H9 (cell line): ENCODE data around the gene CABCOCO1. TPM values are rescaled to one million over a fixed set of nuclear protein-coding genes. Genes with fewer than 3 reads are reported as not detected.

Experiments used
- DNase-seq: peaks from one replicate; pipeline ENCODE4 v3.0.0-alpha.2; 2017
- H2AFZ ChIP-seq: one replicate; pipeline ENCODE4 v1.6.1; 2013; ENCODE audit warnings: mild to moderate bottlenecking, low read length, control low read depth, moderate library complexity
- H2AK5ac ChIP-seq: 2 replicates; pipeline ENCODE4 v1.6.1; 2013; ENCODE audit warnings: low read length, control low read depth, mixed read lengths; ENCODE audit not compliant: insufficient read length
- H2BK120ac ChIP-seq: one replicate; pipeline ENCODE4 v1.6.1; 2013; ENCODE audit warnings: low read depth, mild to moderate bottlenecking, low read length, control low read depth, inconsistent platforms; ENCODE audit not compliant: poor library complexity, severe bottlenecking
- H2BK12ac ChIP-seq: 2 replicates; pipeline ENCODE4 v1.6.1; 2013; ENCODE audit warnings: low read length, control low read depth, mixed read lengths, low read depth; ENCODE audit not compliant: insufficient read length
- H2BK15ac ChIP-seq: 2 replicates; pipeline ENCODE4 v1.6.1; 2013; ENCODE audit warnings: low read depth, low read length, control low read depth
- H2BK20ac ChIP-seq: one replicate; pipeline ENCODE4 v1.6.1; 2013; ENCODE audit warnings: low read depth, mild to moderate bottlenecking, low read length, control low read depth, inconsistent platforms; ENCODE audit not compliant: poor library complexity, severe bottlenecking
- H2BK5ac ChIP-seq: 2 replicates; pipeline ENCODE4 v1.6.1; 2013; ENCODE audit warnings: low read length, control low read depth, mixed read lengths; ENCODE audit not compliant: insufficient read length
- H3K14ac ChIP-seq: 2 replicates; pipeline ENCODE4 v1.6.1; 2013; ENCODE audit warnings: low read length, control low read depth; ENCODE audit not compliant: insufficient read depth
- H3K18ac ChIP-seq: 2 replicates; pipeline ENCODE4 v1.6.1; 2013; ENCODE audit warnings: low read depth, mild to moderate bottlenecking, mixed read lengths, low read length, control low read depth; ENCODE audit not compliant: insufficient read length
- H3K23ac ChIP-seq: 2 replicates; pipeline ENCODE4 v1.6.1; 2013; ENCODE audit warnings: low read length, control low read depth, mixed read lengths, low read depth; ENCODE audit not compliant: insufficient read length
- H3K23me2 ChIP-seq: 2 replicates; pipeline ENCODE4 v1.6.1; 2013; ENCODE audit warnings: low read depth, mild to moderate bottlenecking, mixed read lengths, low read length, control low read depth; ENCODE audit not compliant: insufficient read length, poor library complexity, severe bottlenecking
- H3K27ac ChIP-seq: 2 replicates; pipeline ENCODE4 v1.5.1; 2013; ENCODE audit warnings: low read length, control low read depth, mixed read lengths, low read depth; ENCODE audit not compliant: insufficient read length
- H3K27me3 ChIP-seq: 2 replicates; pipeline ENCODE4 v1.6.1; 2013; ENCODE audit warnings: low read length, control low read depth, inconsistent platforms; ENCODE audit not compliant: insufficient read depth
- H3K4ac ChIP-seq: 2 replicates; pipeline ENCODE4 v1.6.1; 2013; ENCODE audit warnings: low read depth, mild to moderate bottlenecking, control low read depth, inconsistent platforms, low read length, moderate library complexity
- H3K4me1 ChIP-seq: 2 replicates; pipeline ENCODE4 v1.6.1; 2013; ENCODE audit warnings: low read length, control low read depth, inconsistent platforms; ENCODE audit not compliant: insufficient read depth
- H3K4me2 ChIP-seq: 2 replicates; pipeline ENCODE4 v1.6.1; 2013; ENCODE audit warnings: low read length, control low read depth, mixed read lengths; ENCODE audit not compliant: insufficient read length, insufficient read depth
- H3K56ac ChIP-seq: 2 replicates; pipeline ENCODE4 v1.6.1; 2013; ENCODE audit warnings: low read depth, mild to moderate bottlenecking, mixed read lengths, low read length, control low read depth; ENCODE audit not compliant: insufficient read length
- H3K79me1 ChIP-seq: 2 replicates; pipeline ENCODE4 v1.6.1; 2013; ENCODE audit warnings: low read depth, mild to moderate bottlenecking, moderate library complexity, low read length, control low read depth, inconsistent platforms; ENCODE audit not compliant: insufficient read depth, poor library complexity, severe bottlenecking
- H3K79me2 ChIP-seq: 2 replicates; pipeline ENCODE4 v1.6.1; 2013; ENCODE audit warnings: low read length, control low read depth, inconsistent platforms; ENCODE audit not compliant: insufficient read depth
- H3K9ac ChIP-seq: 2 replicates; pipeline ENCODE4 v1.6.1; 2013; ENCODE audit warnings: low read length, control low read depth, mixed read lengths; ENCODE audit not compliant: insufficient read length; ENCODE audit errors: extremely low read depth
- H3K9me3 ChIP-seq: one replicate; pipeline ENCODE4 v1.6.1; 2013; ENCODE audit warnings: low read depth, low read length, inconsistent platforms; ENCODE audit not compliant: control insufficient read depth
- H3T11ph ChIP-seq: one replicate; pipeline ENCODE4 v1.6.1; 2013; ENCODE audit warnings: mild to moderate bottlenecking, low read length, control low read depth, inconsistent platforms
- H4K20me1 ChIP-seq: one replicate; pipeline ENCODE4 v1.6.1; 2013; ENCODE audit not compliant: control insufficient read depth, insufficient read length, insufficient read depth
- H4K5ac ChIP-seq: 2 replicates; pipeline ENCODE4 v1.6.1; 2013; ENCODE audit warnings: low read depth, mild to moderate bottlenecking, mixed read lengths, low read length, control low read depth; ENCODE audit not compliant: insufficient read length
- H4K8ac ChIP-seq: replicated peaks from 2 replicates; pipeline ENCODE4 v1.6.1; 2013; ENCODE audit warnings: low read length, control low read depth, mixed read lengths, low read depth; ENCODE audit not compliant: insufficient read length
- H4K91ac ChIP-seq: 2 replicates; pipeline ENCODE4 v1.6.1; 2013; ENCODE audit warnings: low read depth, mild to moderate bottlenecking, moderate library complexity, mixed read lengths, low read length, control low read depth; ENCODE audit not compliant: insufficient read length
- H3K27ac Mint-ChIP-seq, 3 experiments: 2 replicates in 2 of 3; 3 replicates in 1 of 3; pipeline ENCODE4 v1.8.0; 2020 to 2021; ENCODE audit warnings: mixed read lengths in 3 of 3, mild to moderate bottlenecking in 1 of 3, moderate library complexity in 1 of 3
- H3K27me3 Mint-ChIP-seq: 2 replicates; pipeline ENCODE4 v1.8.0; 2021; ENCODE audit warnings: low read depth, mild to moderate bottlenecking, moderate library complexity, mixed read lengths
- H3K36me3 Mint-ChIP-seq, 3 experiments: 2 replicates in 2 of 3; 3 replicates in 1 of 3; pipeline ENCODE4 v1.8.0; 2020 to 2021; ENCODE audit warnings: low read depth in 3 of 3, mixed read lengths in 3 of 3; ENCODE audit not compliant: insufficient read depth in 1 of 3
- H3K4me1 Mint-ChIP-seq, 2 experiments: 2 replicates each; pipeline ENCODE4 v1.8.0; 2020; ENCODE audit warnings: mixed read lengths in 2 of 2
- H3K4me3 Mint-ChIP-seq, 2 experiments: 2 replicates in 1 of 2; 3 replicates in 1 of 2; pipeline ENCODE4 v1.8.0; 2020 to 2021; ENCODE audit warnings: mild to moderate bottlenecking in 2 of 2, mixed read lengths in 2 of 2, moderate library complexity in 1 of 2
- H3K9me3 Mint-ChIP-seq, 2 experiments: 2 replicates in 1 of 2; 3 replicates in 1 of 2; pipeline ENCODE4 v1.8.0; 2020; ENCODE audit warnings: mild to moderate bottlenecking in 2 of 2, mixed read lengths in 2 of 2, moderate library complexity in 1 of 2
- CTCF ChIP-seq: fragments of 200-600 bp; sonication (generic); conservative IDR thresholded peaks from 3 replicates; pipeline ENCODE4 v1.8.0; 2021; ENCODE audit warnings: antibody characterized with exemption, mild to moderate bottlenecking
- WGBS: extraction: QIAGEN DNeasy Blood & Tissue Kit; methylation state at CpG from one replicate; pipeline ENCODE4 v1.1.7; 2013; ENCODE audit warnings: missing lambda C conversion rate, low lambda C conversion rate, mixed read lengths; ENCODE audit not compliant: insufficient read length; ENCODE audit errors: extremely low coverage; 5-methylcytosine and 5-hydroxymethylcytosine counted together
- total RNA-seq: library from RNA; stranded (reverse); gene quantifications from 2 replicates; pipeline ENCODE4 v1.2.1, GENCODE V29; 2021

The CABCOCO1 gene
- total RNA-seq, 1 experiment from 2014 or later = not detected

- H3T11ph ChIP-seq = no peak overlapping the region
- H3K4me3 Mint-ChIP-seq = no peak overlapping the region
- no peak overlapping the region for H4K91ac ChIP-seq
- no peaks in the 10 kb centered on the region for H3K9me3 ChIP-seq
- no peak overlapping the region for H3K18ac ChIP-seq
- H3K4me2 ChIP-seq = no peak overlapping the region
- no peak overlapping the region for H3K14ac ChIP-seq
- H3K27me3 Mint-ChIP-seq = no peaks in the 10 kb centered on the region
- no peaks in the 10 kb centered on the region for H3K27me3 ChIP-seq
- no peaks in the 10 kb centered on the region for H3K23me2 ChIP-seq
- H2BK5ac ChIP-seq = no peak overlapping the region
- WGBS = no CpG with 5 or more reads among the region's 1 CpG
- no peak overlapping the region for H3K23ac ChIP-seq
- no peak overlapping the region for H2BK12ac ChIP-seq
- H3K36me3 Mint-ChIP-seq = no peaks in the 10 kb centered on the region
- DNase-seq = no peak
- H3K9me3 Mint-ChIP-seq = no peaks in the 10 kb centered on the region
- no peak overlapping the region for H3K56ac ChIP-seq
- no peak for TF ChIP-seq CTCF
- no peak overlapping the region for H4K5ac ChIP-seq
- no peak overlapping the region for H3K9ac ChIP-seq
- no peak overlapping the region for H3K4ac ChIP-seq
- no peak overlapping the region for H4K8ac ChIP-seq
- no peak overlapping the region for H2AK5ac ChIP-seq
- H3K4me1 ChIP-seq = no peaks in the 10 kb centered on the region; the same call in 1 of the 2 replicates
- H3K4me1 Mint-ChIP-seq = peaks cover 12 to 14% of the 10 kb centered on the region in 2 experiments
- H3K27ac ChIP-seq = no peak overlapping the region
- H3K27ac Mint-ChIP-seq = no peak overlapping the region
- no peak overlapping the region for H2BK20ac ChIP-seq
- no peaks in the 10 kb centered on the region for H3K79me2 ChIP-seq
- H2BK120ac ChIP-seq = no peak overlapping the region
- no peaks in the 10 kb centered on the region for H3K79me1 ChIP-seq
- no peak overlapping the region for H2BK15ac ChIP-seq
- no peak overlapping the region for H2AFZ ChIP-seq
- H4K20me1 ChIP-seq = no peaks in the 10 kb centered on the region
Observed at GRCh38 chr10:61766927-61767326, 104.2 kb downstream of the CABCOCO1 start.
